Uterus (tissue), 4 donors: ENCODE data around the gene PTPRD. TPM values are rescaled to one million over a fixed set of nuclear protein-coding genes. Genes with fewer than 3 reads are reported as not detected.

ENCODE experiments used
- DNase-seq, 2 donors: peaks; one replicate each; pipeline ENCODE4 v3.0.0-alpha.2; 2019 to 2020
- H3K27ac ChIP-seq, 2 donors: fragments of 200-600 bp; sonication (generic); 1 replicate in 1 of 2; 2 replicates in 1 of 2; pipeline ENCODE4 v1.5.1; 2016 to 2018
- H3K27me3 ChIP-seq, 2 donors: fragments of 200-600 bp; sonication (generic); one replicate each; pipeline ENCODE4 v1.5.1; 2018 to 2019; ENCODE audit warnings: control low read depth in 1 of 2
- H3K36me3 ChIP-seq, 2 donors: fragments of 200-600 bp; sonication (generic); one replicate each; pipeline ENCODE4 v1.5.1; 2019; ENCODE audit warnings: control low read depth in 1 of 2
- H3K4me1 ChIP-seq, 2 donors: fragments of 200-600 bp; sonication (generic); one replicate each; pipeline ENCODE4 v1.5.1; 2018 to 2019; ENCODE audit warnings: control low read depth in 1 of 2
- H3K4me3 ChIP-seq, 2 donors: fragments of 200-600 bp; sonication (generic); 1 replicate in 1 of 2; 2 replicates in 1 of 2; pipeline ENCODE4 v1.5.1; 2018 to 2019; ENCODE audit warnings: mild to moderate bottlenecking in 1 of 2
- H3K9me3 ChIP-seq, 2 donors: fragments of 200-600 bp; sonication (generic); one replicate each; pipeline ENCODE4 v1.5.1; 2019; ENCODE audit warnings: control low read depth in 1 of 2
- CTCF ChIP-seq, 4 experiments: fragments of 200-600 bp in 2 of 4; fragments of 450-650 bp in 2 of 4; sonication (generic) in 2 of 4; IDR thresholded peaks; one replicate each; pipeline ENCODE4 v1.5.1; 2016 to 2019; ENCODE audit warnings: antibody characterized with exemption in 4 of 4, mild to moderate bottlenecking in 2 of 4, moderate library complexity in 1 of 4
- POLR2A ChIP-seq, 2 donors: fragments of 450-650 bp; IDR thresholded peaks; one replicate each; pipeline ENCODE4 v1.6.1; 2016; ENCODE audit warnings: antibody characterized with exemption in 2 of 2, mild to moderate bottlenecking in 1 of 2, moderate library complexity in 1 of 2
- intact Hi-C: fragments of 100-400 bp; cut with DNase I; formaldehyde crosslinking; loops from one replicate; pipeline ENCODE4 v1.15.1; 2023; ENCODE audit warnings: low total_unique reads
- total RNA-seq, 4 donors: library from RNA; depleted of rRNA in 3 of 4; stranded (reverse); fragments of >200 nt in 3 of 4; gene quantifications; one replicate each; pipeline versions ENCODE4 v1.1.0 to v1.2.4, GENCODE V29; 2014 to 2023
- donor health status: DM: yes; HTN: yes; CAD: no.

PTPRD gene
- total RNA-seq, 4 donors from 2014 or later, result 1.2 to 136 (median 26.4) TPM

- Histone ChIP-seq H3K36me3 (no peaks in the 10 kb centered on the region), H3K27ac (no peak overlapping the region), H3K4me3 (no peak overlapping the region), H3K9me3 (no peaks in the 10 kb centered on the region), H3K4me1 (no peaks in the 10 kb centered on the region), H3K27me3 (no peaks in the 10 kb centered on the region)
- intact Hi-C loops, result no loop called here
- no peak for DNase-seq
- TF ChIP-seq POLR2A (IDR thresholded peaks at IDR 0.05), result no peak
- TF ChIP-seq CTCF (IDR thresholded peaks at IDR 0.05), result no peak
These were observed 2217.8 kb downstream of the PTPRD start for GRCh38 chr9:8395022-8395421.

GRCh38 chr9:8394341-8394740 lies 2218.5 kb downstream of the PTPRD start:
- H3K9me3 ChIP-seq, result no peaks in the 10 kb centered on the region
- no peak for DNase-seq
- H3K4me3 ChIP-seq, result no peak overlapping the region
- TF ChIP-seq POLR2A (IDR thresholded peaks at IDR 0.05), result no peak
- no peaks in the 10 kb centered on the region for H3K27me3 ChIP-seq
- H3K27ac ChIP-seq, result no peak overlapping the region
- no peaks in the 10 kb centered on the region for H3K36me3 ChIP-seq
- no peaks in the 10 kb centered on the region for H3K4me1 ChIP-seq
- intact Hi-C loops, result no loop called here

GRCh38 chr9:8392866-8393265 lies 2219.9 kb downstream of the PTPRD start:
- Histone ChIP-seq H3K4me1 (no peaks in the 10 kb centered on the region), H3K36me3 (no peaks in the 10 kb centered on the region), H3K27me3 (no peaks in the 10 kb centered on the region), H3K9me3 (no peaks in the 10 kb centered on the region), H3K4me3 (no peak overlapping the region), H3K27ac (no peak overlapping the region)
- intact Hi-C loops, result no loop called here
- TF ChIP-seq POLR2A (IDR thresholded peaks at IDR 0.05) (no peak), CTCF (IDR thresholded peaks at IDR 0.05) (no peak)
- no peak for DNase-seq

GRCh38 chr9:8391566-8391965 lies 2221.2 kb downstream of the PTPRD start:
- intact Hi-C loops, result no loop called here
- TF ChIP-seq POLR2A (IDR thresholded peaks at IDR 0.05), result no peak
- no peak for TF ChIP-seq CTCF (IDR thresholded peaks at IDR 0.05)
- H3K27me3 ChIP-seq, result no peaks in the 10 kb centered on the region
- no peaks in the 10 kb centered on the region for H3K9me3 ChIP-seq
- H3K27ac ChIP-seq, result no peak overlapping the region
- DNase-seq, result no peak
- H3K4me1 ChIP-seq, result no peaks in the 10 kb centered on the region
- H3K36me3 ChIP-seq, result no peaks in the 10 kb centered on the region
- no peak overlapping the region for H3K4me3 ChIP-seq

GRCh38 chr9:8391132-8391531 lies 2221.7 kb downstream of the PTPRD start:
- Histone ChIP-seq H3K36me3 (no peaks in the 10 kb centered on the region), H3K4me1 (no peaks in the 10 kb centered on the region), H3K27me3 (no peaks in the 10 kb centered on the region), H3K9me3 (no peaks in the 10 kb centered on the region), H3K4me3 (no peak overlapping the region), H3K27ac (no peak overlapping the region)
- no peak for DNase-seq
- TF ChIP-seq POLR2A (IDR thresholded peaks at IDR 0.05) (no peak), CTCF (IDR thresholded peaks at IDR 0.05) (no peak)
- intact Hi-C loops, result no loop called here

GRCh38 chr9:8390571-8390970 lies 2222.2 kb downstream of the PTPRD start:
- Histone ChIP-seq H3K4me3 (no peak overlapping the region), H3K36me3 (no peaks in the 10 kb centered on the region), H3K27ac (no peak overlapping the region), H3K9me3 (no peaks in the 10 kb centered on the region), H3K27me3 (no peaks in the 10 kb centered on the region), H3K4me1 (no peaks in the 10 kb centered on the region)
- TF ChIP-seq CTCF (IDR thresholded peaks at IDR 0.05) (no peak), POLR2A (IDR thresholded peaks at IDR 0.05) (no peak)
- no peak for DNase-seq
- intact Hi-C loops, result no loop called here
